ENCODE data around the gene NTPCR. TPM values are rescaled to one million over a fixed set of nuclear protein-coding genes. Genes with fewer than 3 reads are reported as not detected.

Gene NTPCR
- total RNA-seq, 1 experiment from 2014 or later = 31.0 TPM

- DNase-seq (ENCODE audit: low read depth) = no peak
Measured at GRCh38 chr1:232962761-232963745, 12.6 kb downstream of the NTPCR start.

GRCh38 chr1:232964601-232965000 is 14.2 kb downstream of the NTPCR start:
- no peak for DNase-seq (ENCODE audit: low read depth)

GRCh38 chr1:232965124-232965911 is 14.9 kb downstream of the NTPCR start:
- DNase-seq (ENCODE audit: low read depth) = no peak

GRCh38 chr1:232965912-232966217 is 15.5 kb downstream of the NTPCR start:
- DNase-seq (ENCODE audit: low read depth) = no peak

- DNase-seq (ENCODE audit: low read depth) = no peak
Measured at GRCh38 chr1:232966663-232967062, 16.3 kb downstream of the NTPCR start.

- DNase-seq (ENCODE audit: low read depth) = no peak
Measured at GRCh38 chr1:232968391-232968790, 18.0 kb downstream of the NTPCR start.

- peak; percentile 80 for DNase-seq (ENCODE audit: low read depth)
Measured at GRCh38 chr1:232968965-232969364, 18.6 kb downstream of the NTPCR start.

- no peak for DNase-seq (ENCODE audit: low read depth)
Measured at GRCh38 chr1:232969799-232970198, 19.4 kb downstream of the NTPCR start.

GRCh38 chr1:232970508-232970907 is 20.1 kb downstream of the NTPCR start:
- DNase-seq (ENCODE audit: low read depth) = no peak

- DNase-seq (ENCODE audit: low read depth) = no peak
Measured at GRCh38 chr1:232973652-232974611, 23.5 kb downstream of the NTPCR start.

GRCh38 chr1:232974971-232975370 is 24.6 kb downstream of the NTPCR start:
- DNase-seq (ENCODE audit: low read depth) = no peak

GRCh38 chr1:232978091-232978634 is 27.8 kb downstream of the NTPCR start:
- DNase-seq (ENCODE audit: low read depth) = no peak

GRCh38 chr1:232978815-232979214 is 28.4 kb downstream of the NTPCR start:
- DNase-seq (ENCODE audit: low read depth) = no peak

GRCh38 chr1:232979558-232979957 is 29.1 kb downstream of the NTPCR start:
- no peak for DNase-seq (ENCODE audit: low read depth)

GRCh38 chr1:232980355-232980978 is 30.1 kb downstream of the NTPCR start:
- DNase-seq (ENCODE audit: low read depth) = no peak

- DNase-seq (ENCODE audit: low read depth) = no peak
Measured at GRCh38 chr1:232980986-232981560, 30.7 kb downstream of the NTPCR start.

- DNase-seq (ENCODE audit: low read depth) = peak; percentile 67
Measured at GRCh38 chr1:232982238-232982944, 32.0 kb downstream of the NTPCR start.

- no peak for DNase-seq (ENCODE audit: low read depth)
Measured at GRCh38 chr1:232983375-232983774, 33.0 kb downstream of the NTPCR start.

- DNase-seq (ENCODE audit: low read depth) = no peak
Measured at GRCh38 chr1:232983817-232984567, 33.6 kb downstream of the NTPCR start.
